ENCODE results near the gene GLIS1. TPM values are rescaled to one million over a fixed set of nuclear protein-coding genes. Genes with fewer than 3 reads are reported as not detected.

GLIS1 gene
- polyA plus RNA-seq, 1 donor (not counting 4 experiments of a cell fraction or from before 2014, with no cell fraction given), result not detected

DNA sequence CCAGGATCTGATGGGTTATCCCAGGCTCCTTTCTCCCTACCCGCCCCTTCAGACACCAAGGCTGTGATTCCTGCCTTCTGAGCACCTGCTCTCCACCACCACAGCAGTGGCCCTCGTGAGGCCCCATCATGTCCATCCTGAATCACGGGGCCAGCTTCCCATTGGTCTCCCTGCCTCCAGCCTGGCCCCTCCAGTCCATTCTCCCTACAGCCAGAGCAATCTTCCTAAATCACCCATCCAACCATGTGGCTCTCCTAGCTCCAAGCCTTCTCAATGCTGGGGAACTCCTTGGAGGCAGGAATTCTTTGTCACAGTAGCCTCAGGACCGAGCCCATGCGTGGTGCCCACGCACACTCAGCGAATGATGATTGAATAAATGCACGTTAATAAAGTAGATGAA, 8.9 kb upstream of the GLIS1 start:
- Histone ChIP-seq H3K27me3 (ENCODE audit: control insufficient read depth, extremely low read depth, insufficient read depth, low read length) (peaks cover 4% of the 10 kb centered on the region), H3K9ac (ENCODE audit: control insufficient read depth, extremely low read depth, insufficient read depth, low read length) (no peak overlapping the region), H3K79me2 (ENCODE audit: control insufficient read depth, insufficient read depth, low read length) (no peaks in the 10 kb centered on the region), H2AFZ (ENCODE audit: control insufficient read depth, low read length) (no peak overlapping the region), H3K4me3 (ENCODE audit: control insufficient read depth in 2 of 3, extremely low read depth in 1 of 3, insufficient read depth in 2 of 3, low read depth in 1 of 3, low read length in 3 of 3) (no peak overlapping the region), H3K4me2 (ENCODE audit: control insufficient read depth, extremely low read depth, insufficient read depth, low read depth, low read length) (no peak overlapping the region), H3K36me3 (ENCODE audit: control insufficient read depth in 2 of 2, extremely low read depth in 1 of 2, insufficient read depth in 2 of 2, low read length in 2 of 2) (no peaks in the 10 kb centered on the region), H3K9me1 (ENCODE audit: control insufficient read depth, extremely low read depth, insufficient read depth, low read length) (no peaks in the 10 kb centered on the region), H4K20me1 (ENCODE audit: control insufficient read depth, extremely low read depth, insufficient read depth, low read length) (no peaks in the 10 kb centered on the region), H3K9me3 (ENCODE audit: control insufficient read depth, low read depth, low read length) (no peaks in the 10 kb centered on the region), H3K4me1 (ENCODE audit: control insufficient read depth, extremely low read depth, insufficient read depth, low read length) (no peaks in the 10 kb centered on the region), H3K27ac (ENCODE audit: control insufficient read depth, insufficient read depth, low read length) (no peak overlapping the region)
- DNase-seq (ENCODE audit: low read depth, low spot score), result no peak
- FAIRE-seq, result no peak
- no peak for TF ChIP-seq EZH2 (IDR thresholded peaks at IDR 0.05; ENCODE audit: low read length)
- TF ChIP-seq, protein P1, sequence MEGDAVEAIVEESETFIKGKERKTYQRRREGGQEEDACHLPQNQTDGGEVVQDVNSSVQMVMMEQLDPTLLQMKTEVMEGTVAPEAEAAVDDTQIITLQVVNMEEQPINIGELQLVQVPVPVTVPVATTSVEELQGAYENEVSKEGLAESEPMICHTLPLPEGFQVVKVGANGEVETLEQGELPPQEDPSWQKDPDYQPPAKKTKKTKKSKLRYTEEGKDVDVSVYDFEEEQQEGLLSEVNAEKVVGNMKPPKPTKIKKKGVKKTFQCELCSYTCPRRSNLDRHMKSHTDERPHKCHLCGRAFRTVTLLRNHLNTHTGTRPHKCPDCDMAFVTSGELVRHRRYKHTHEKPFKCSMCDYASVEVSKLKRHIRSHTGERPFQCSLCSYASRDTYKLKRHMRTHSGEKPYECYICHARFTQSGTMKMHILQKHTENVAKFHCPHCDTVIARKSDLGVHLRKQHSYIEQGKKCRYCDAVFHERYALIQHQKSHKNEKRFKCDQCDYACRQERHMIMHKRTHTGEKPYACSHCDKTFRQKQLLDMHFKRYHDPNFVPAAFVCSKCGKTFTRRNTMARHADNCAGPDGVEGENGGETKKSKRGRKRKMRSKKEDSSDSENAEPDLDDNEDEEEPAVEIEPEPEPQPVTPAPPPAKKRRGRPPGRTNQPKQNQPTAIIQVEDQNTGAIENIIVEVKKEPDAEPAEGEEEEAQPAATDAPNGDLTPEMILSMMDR (optimal IDR thresholded peaks at IDR 0.05 in 1 of 3, IDR thresholded peaks at IDR 0.05 in 1 of 3, conservative IDR thresholded peaks at IDR 0.05 in 1 of 3; ENCODE audit: extremely low read depth in 1 of 3, insufficient read depth in 2 of 3, low read length in 3 of 3), result no peak
- dilution Hi-C loops (cut with MboI; ENCODE audit: extremely low pct_ligation_motif_present, low sequenced_read_pairs), result no loop called here

DNA sequence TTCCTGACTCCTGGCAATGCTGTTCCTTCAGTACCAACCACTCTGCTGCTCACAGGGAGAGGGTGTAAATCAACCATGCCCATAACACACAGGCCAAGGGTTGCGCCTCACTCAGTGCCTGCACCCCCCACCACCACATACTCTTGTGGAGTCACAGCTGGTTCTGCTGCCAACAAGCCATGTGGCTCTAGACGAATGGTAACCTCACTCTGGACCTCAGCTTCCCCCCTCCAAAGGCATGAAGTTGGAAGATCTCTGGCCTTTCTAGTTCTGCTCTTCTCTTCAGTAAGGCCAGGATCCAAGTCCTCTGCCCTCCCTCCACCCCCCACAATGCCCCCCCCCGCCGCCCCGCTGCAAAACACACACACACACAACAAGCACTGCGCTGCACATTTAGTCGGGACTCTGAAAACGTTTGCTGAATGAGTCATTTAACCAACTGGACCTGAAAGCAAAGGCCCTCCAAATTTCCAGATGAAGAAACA, 1.7 kb upstream of the GLIS1 start:
- Histone ChIP-seq H3K27me3 (ENCODE audit: control insufficient read depth, extremely low read depth, insufficient read depth, low read length) (peaks cover 45% of the 10 kb centered on the region), H3K4me3 (ENCODE audit: control insufficient read depth in 2 of 3, extremely low read depth in 1 of 3, insufficient read depth in 2 of 3, low read depth in 1 of 3, low read length in 3 of 3) (no peak overlapping the region), H3K36me3 (ENCODE audit: control insufficient read depth in 2 of 2, extremely low read depth in 1 of 2, insufficient read depth in 2 of 2, low read length in 2 of 2) (no peaks in the 10 kb centered on the region), H3K27ac (ENCODE audit: control insufficient read depth, insufficient read depth, low read length) (no peak overlapping the region), H3K9me1 (ENCODE audit: control insufficient read depth, extremely low read depth, insufficient read depth, low read length) (no peaks in the 10 kb centered on the region), H3K4me1 (ENCODE audit: control insufficient read depth, extremely low read depth, insufficient read depth, low read length) (peaks cover 3% of the 10 kb centered on the region), H2AFZ (ENCODE audit: control insufficient read depth, low read length) (no peak overlapping the region), H3K79me2 (ENCODE audit: control insufficient read depth, insufficient read depth, low read length) (no peaks in the 10 kb centered on the region), H3K4me2 (ENCODE audit: control insufficient read depth, extremely low read depth, insufficient read depth, low read depth, low read length) (no peak overlapping the region), H3K9ac (ENCODE audit: control insufficient read depth, extremely low read depth, insufficient read depth, low read length) (no peak overlapping the region), H3K9me3 (ENCODE audit: control insufficient read depth, low read depth, low read length) (no peaks in the 10 kb centered on the region), H4K20me1 (ENCODE audit: control insufficient read depth, extremely low read depth, insufficient read depth, low read length) (no peaks in the 10 kb centered on the region)
- no peak for TF ChIP-seq EZH2 (IDR thresholded peaks at IDR 0.05; ENCODE audit: low read length)
- TF ChIP-seq, protein P1 (optimal IDR thresholded peaks at IDR 0.05 in 1 of 3, IDR thresholded peaks at IDR 0.05 in 1 of 3, conservative IDR thresholded peaks at IDR 0.05 in 1 of 3; ENCODE audit: extremely low read depth in 1 of 3, insufficient read depth in 2 of 3, low read length in 3 of 3), result no peak
- dilution Hi-C loops (cut with MboI; ENCODE audit: extremely low pct_ligation_motif_present, low sequenced_read_pairs), result no loop called here
- DNase-seq (ENCODE audit: low read depth, low spot score) (no peak), FAIRE-seq (no peak)

Data from keratinocyte (primary cell).